GM19328 (cell line): Measurements from ENCODE around the gene AGAP6.
"Not testable (repeated sequence)": the region's sequence is repeated elsewhere in the genome, so short reads cannot be mapped to it uniquely, and the experiment has no call there.

Source experiments
- ATAC-seq: cut with Tn5 transposase; IDR thresholded peaks from one replicate; pipeline ENCODE4 v1.9.1; 2021; ENCODE audit warnings: mild to moderate bottlenecking, moderate library complexity; ENCODE audit not compliant: unreplicated experiment

The AGAP6 gene

GRCh38 chr10:49988376-49988775, at the start of gene AGAP6:
AGAP6 (plus strand) TSS chr10:49988406; CDS start chr10:49988716, 310 bp downstream.
- ATAC-seq: not testable (repeated sequence)

- ATAC-seq: peak; percentile 57
Observed at GRCh38 chr10:49941447-49942338, 46.5 kb upstream of the AGAP6 start, which contains the start of the genes PARG and TIMM23B. PARG (minus strand) TSS chr10:49942027; CDS start chr10:49941725, 302 bp downstream. TIMM23B (plus strand) TSS chr10:49942053; CDS start chr10:49942195, 142 bp downstream.

GRCh38 chr10:49942339-49942705, 45.9 kb upstream of the AGAP6 start:
- peak; percentile 11 for ATAC-seq

GRCh38 chr10:49943607-49944006, 44.6 kb upstream of the AGAP6 start:
- ATAC-seq: not testable (repeated sequence)

GRCh38 chr10:49948142-49948541, 40.1 kb upstream of the AGAP6 start:
- peak; percentile 58 for ATAC-seq

GRCh38 chr10:49948737-49949136, 39.5 kb upstream of the AGAP6 start:
- not testable (repeated sequence) for ATAC-seq

GRCh38 chr10:49952006-49952405, 36.2 kb upstream of the AGAP6 start:
- not testable (repeated sequence) for ATAC-seq

- ATAC-seq: not testable (repeated sequence)
Observed at GRCh38 chr10:49953122-49953521, 35.1 kb upstream of the AGAP6 start.

- not testable (repeated sequence) for ATAC-seq
Observed at GRCh38 chr10:49970331-49970857, 17.8 kb upstream of the AGAP6 start.

GRCh38 chr10:49971466-49971865, 16.7 kb upstream of the AGAP6 start:
- not testable (repeated sequence) for ATAC-seq

GRCh38 chr10:49972094-49972493, 16.1 kb upstream of the AGAP6 start:
- not testable (repeated sequence) for ATAC-seq

GRCh38 chr10:49977756-49978155, 10.4 kb upstream of the AGAP6 start:
- ATAC-seq: not testable (repeated sequence)

GRCh38 chr10:49987207-49987606, 999 bp upstream of the AGAP6 start:
- not testable (repeated sequence) for ATAC-seq

- not testable (repeated sequence) for ATAC-seq
Observed at GRCh38 chr10:49995321-49995720, 7.1 kb downstream of the AGAP6 start.

GRCh38 chr10:50014024-50014423, 25.8 kb downstream of the AGAP6 start:
- not testable (repeated sequence) for ATAC-seq

GRCh38 chr10:50015596-50016220, 27.5 kb downstream of the AGAP6 start:
- ATAC-seq: not testable (repeated sequence)

- ATAC-seq: not testable (repeated sequence)
Observed at GRCh38 chr10:50016926-50017325, 28.7 kb downstream of the AGAP6 start.

GRCh38 chr10:50017646-50018045, 29.4 kb downstream of the AGAP6 start:
- ATAC-seq: not testable (repeated sequence)

- ATAC-seq: not testable (repeated sequence)
Observed at GRCh38 chr10:50019279-50019678, 31.1 kb downstream of the AGAP6 start.

GRCh38 chr10:50020451-50021024, 32.3 kb downstream of the AGAP6 start:
- ATAC-seq: not testable (repeated sequence)

GRCh38 chr10:50021646-50022045, 33.4 kb downstream of the AGAP6 start:
- ATAC-seq: no peak
